ELR (cell line): Measurements from ENCODE around the gene TMEM130.
A peak's percentile ranks its signal among the peaks of the same experiment; 100 is the strongest.
"Not testable (repeated sequence)": the region's sequence is repeated elsewhere in the genome, so short reads cannot be mapped to it uniquely, and the experiment has no call there.

Experiments
- DNase-seq: peaks from one replicate; pipeline ENCODE4 v3.0.0-alpha.2; 2015; ENCODE audit warnings: low read depth

The TMEM130 gene

GRCh38 chr7:98877146-98877545 is 7.3 kb upstream of the TMEM130 start:
- no peak for DNase-seq

- DNase-seq = no peak
Observed at GRCh38 chr7:98875501-98875900, 5.7 kb upstream of the TMEM130 start.

- no peak for DNase-seq
Observed at GRCh38 chr7:98874942-98875341, 5.1 kb upstream of the TMEM130 start.

- not testable (repeated sequence) for DNase-seq
Observed at GRCh38 chr7:98873610-98874009, 3.8 kb upstream of the TMEM130 start.

GRCh38 chr7:98872328-98872924 is 2.6 kb upstream of the TMEM130 start:
- DNase-seq = peak; percentile 48

GRCh38 chr7:98870807-98871491 is 1.1 kb upstream of the TMEM130 start:
- DNase-seq = no peak

GRCh38 chr7:98870121-98870651 is 372 bp upstream of the TMEM130 start:
- DNase-seq = peak; percentile 58

GRCh38 chr7:98869027-98869596 is 702 bp downstream of the TMEM130 start:
- no peak for DNase-seq

- DNase-seq = no peak
Observed at GRCh38 chr7:98868450-98868849, 1.4 kb downstream of the TMEM130 start.

- DNase-seq = no peak
Observed at GRCh38 chr7:98866765-98867164, 3.0 kb downstream of the TMEM130 start.

- no peak for DNase-seq
Observed at GRCh38 chr7:98866351-98866750, 3.5 kb downstream of the TMEM130 start.

- DNase-seq = no peak
Observed at GRCh38 chr7:98864731-98865453, 4.9 kb downstream of the TMEM130 start.

- no peak for DNase-seq
Observed at GRCh38 chr7:98863601-98864000, 6.2 kb downstream of the TMEM130 start.

- no peak for DNase-seq
Observed at GRCh38 chr7:98862716-98863420, 6.9 kb downstream of the TMEM130 start.

GRCh38 chr7:98862203-98862602 is 7.6 kb downstream of the TMEM130 start:
- no peak for DNase-seq

GRCh38 chr7:98860071-98860470 is 9.7 kb downstream of the TMEM130 start:
- DNase-seq = no peak

GRCh38 chr7:98855610-98856422 is 14.0 kb downstream of the TMEM130 start:
- DNase-seq = peak; percentile 25

GRCh38 chr7:98852826-98853225 is 17.0 kb downstream of the TMEM130 start:
- DNase-seq = peak; percentile 42

- no peak for DNase-seq
Observed at GRCh38 chr7:98848918-98849317, 20.9 kb downstream of the TMEM130 start.

GRCh38 chr7:98842552-98842951 is 27.3 kb downstream of the TMEM130 start:
- DNase-seq = not testable (repeated sequence)
